HG03342 (cell line): ENCODE results near the gene OR51G1.
"Not testable (repeated sequence)": the region's sequence is repeated elsewhere in the genome, so short reads cannot be mapped to it uniquely, and the experiment has no call there.

Experiments
- ATAC-seq: cut with Tn5 transposase; IDR thresholded peaks from one replicate; pipeline ENCODE4 v1.9.1; 2021; ENCODE audit warnings: mild to moderate bottlenecking, moderate library complexity; ENCODE audit not compliant: unreplicated experiment

The OR51G1 gene

DNA sequence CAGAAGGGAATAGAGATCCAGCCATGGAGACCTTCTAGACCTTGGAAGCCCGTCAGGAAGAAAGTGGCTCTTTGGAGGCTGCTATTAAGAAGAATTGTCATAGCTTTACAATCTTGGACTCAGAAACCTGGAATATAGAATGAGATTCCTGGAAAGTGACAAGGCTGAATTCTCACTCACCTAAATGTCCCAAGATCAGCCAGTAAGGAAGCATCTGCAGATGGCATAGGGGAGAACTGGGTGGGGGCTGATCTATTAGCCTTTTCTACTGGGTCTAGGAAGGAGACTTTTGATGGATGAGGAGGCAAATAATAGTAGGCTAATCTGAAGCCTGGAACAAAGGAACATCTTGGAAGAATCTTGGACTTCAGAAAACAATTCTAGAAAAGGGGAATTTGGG, at the start of gene OR51G1:
OR51G1 (minus strand) TSS at position 101 of the 400 bp plus-strand sequence; CDS start at position 101, 0 bp downstream.
- ATAC-seq, result no peak

DNA sequence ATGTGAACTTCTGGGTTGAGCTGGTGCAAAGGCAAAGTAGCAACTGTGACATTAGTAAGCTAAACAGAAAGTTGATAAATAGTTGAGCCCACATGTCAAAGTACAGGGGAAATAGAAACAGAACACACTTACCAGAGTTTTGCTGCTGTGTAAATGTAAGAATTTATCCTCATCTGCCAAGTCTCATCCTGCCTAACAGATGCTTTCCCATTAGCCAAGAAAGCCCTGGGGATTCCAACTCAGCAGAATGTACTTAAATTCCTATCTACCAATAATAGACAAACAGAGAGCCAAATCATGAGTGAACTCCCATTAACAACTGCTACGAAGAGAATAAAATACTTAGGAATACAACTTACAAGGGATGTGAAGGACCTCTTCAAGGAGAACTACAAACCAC, 38.7 kb upstream of the OR51G1 start:
- no peak for ATAC-seq

- ATAC-seq, result no peak
These were observed 36.7 kb upstream of the OR51G1 start for GRCh38 chr11:4960877-4961276.

DNA sequence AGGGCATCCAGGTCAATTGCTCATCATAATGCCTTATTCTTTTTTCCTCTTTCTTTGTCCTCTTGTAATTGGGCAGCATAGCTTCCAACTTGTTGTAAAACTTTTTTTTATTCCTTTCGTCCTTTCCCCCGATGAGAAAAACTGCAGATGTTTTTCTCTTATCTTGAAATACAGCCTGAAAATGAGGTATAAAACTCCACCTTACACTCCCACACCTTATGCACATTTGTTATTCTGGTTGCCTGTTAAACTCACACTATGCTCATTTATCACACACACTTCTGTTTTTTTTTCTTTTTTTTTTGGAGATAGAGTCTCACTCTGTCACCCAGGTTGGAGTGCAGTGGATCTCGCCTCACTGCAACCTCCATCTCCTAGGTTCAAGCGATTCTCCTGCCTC, 33.3 kb upstream of the OR51G1 start:
- no peak for ATAC-seq

GRCh38 chr11:4955613-4956012, 31.5 kb upstream of the OR51G1 start, which contains the start of gene OR51A2:
Gene OR51A2, minus strand, starts transcription at chr11:4955713. Its CDS starts 0 bp downstream, at chr11:4955713.
- ATAC-seq, result not testable (repeated sequence)

- ATAC-seq, result no peak
These were observed 23.4 kb upstream of the OR51G1 start, which contains the start of gene OR51A4 for GRCh38 chr11:4947505-4947904. Gene OR51A4, minus strand, starts transcription at chr11:4947605. Its CDS starts 505 bp downstream, at chr11:4947100.

DNA sequence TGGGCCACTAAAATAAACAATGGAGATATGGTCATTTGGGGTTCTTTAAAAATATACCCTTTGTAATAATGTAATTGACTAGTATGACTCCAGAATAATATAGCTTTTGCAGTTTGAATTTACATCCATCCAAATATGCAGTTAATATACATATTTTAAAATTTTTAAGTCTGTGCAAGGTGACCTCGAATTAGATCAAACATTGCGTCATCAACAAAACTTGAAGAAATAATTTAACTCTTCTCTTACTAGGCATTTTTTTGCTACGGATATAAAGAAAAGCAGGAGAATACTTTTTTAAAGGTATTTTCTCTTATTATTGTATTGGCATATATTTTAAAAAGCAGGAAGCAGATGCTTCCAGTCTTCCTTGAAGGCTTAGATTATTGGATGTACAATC, 12.6 kb upstream of the OR51G1 start:
- no peak for ATAC-seq

DNA sequence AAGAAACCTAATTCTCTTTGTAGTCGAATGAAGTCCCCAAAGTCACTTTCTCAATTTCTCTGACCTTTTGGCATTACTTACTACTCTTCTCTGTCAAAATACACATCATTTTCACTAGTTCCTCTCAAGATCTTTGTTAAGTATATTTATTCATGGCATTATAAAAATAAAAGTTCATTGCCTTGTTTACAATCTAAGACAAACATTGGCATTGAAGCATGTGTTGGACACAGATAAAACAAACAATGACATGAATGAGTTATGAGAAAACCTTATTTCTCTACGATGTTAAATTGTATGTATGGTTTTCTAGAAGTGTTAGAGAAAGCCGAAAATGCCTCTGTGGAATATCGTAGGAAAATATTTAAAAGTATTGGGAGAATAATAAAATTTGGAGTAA, 8.6 kb upstream of the OR51G1 start:
- no peak for ATAC-seq

DNA sequence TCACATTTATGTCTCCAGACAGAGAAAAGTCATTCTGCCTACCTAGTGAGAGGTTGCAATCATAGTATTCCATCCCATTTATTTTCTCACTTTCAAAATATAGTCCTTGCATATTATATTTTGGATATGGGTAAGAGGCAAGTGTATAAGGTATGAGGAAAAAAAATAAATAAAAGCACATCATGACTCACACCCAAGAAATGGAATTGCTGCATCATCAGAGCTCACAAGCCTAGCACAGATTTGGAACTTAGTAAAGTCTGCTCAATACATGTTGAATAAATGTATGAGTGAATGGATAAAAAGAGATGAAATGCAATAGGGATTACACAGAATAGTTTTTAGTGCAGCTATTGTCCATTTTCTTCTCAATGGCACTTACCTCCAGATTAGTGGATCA, 2.5 kb upstream of the OR51G1 start:
- ATAC-seq, result no peak

- ATAC-seq, result no peak
These were observed 1.8 kb downstream of the OR51G1 start for GRCh38 chr11:4922304-4922703.

- no peak for ATAC-seq
These were observed 2.3 kb downstream of the OR51G1 start for GRCh38 chr11:4921796-4922195.

GRCh38 chr11:4919250-4919649, 4.9 kb downstream of the OR51G1 start, which contains the start of gene OR51G2:
Gene OR51G2, minus strand, starts transcription at chr11:4919350. Its CDS starts 3,687 bp downstream, at chr11:4915663.
- no peak for ATAC-seq

DNA sequence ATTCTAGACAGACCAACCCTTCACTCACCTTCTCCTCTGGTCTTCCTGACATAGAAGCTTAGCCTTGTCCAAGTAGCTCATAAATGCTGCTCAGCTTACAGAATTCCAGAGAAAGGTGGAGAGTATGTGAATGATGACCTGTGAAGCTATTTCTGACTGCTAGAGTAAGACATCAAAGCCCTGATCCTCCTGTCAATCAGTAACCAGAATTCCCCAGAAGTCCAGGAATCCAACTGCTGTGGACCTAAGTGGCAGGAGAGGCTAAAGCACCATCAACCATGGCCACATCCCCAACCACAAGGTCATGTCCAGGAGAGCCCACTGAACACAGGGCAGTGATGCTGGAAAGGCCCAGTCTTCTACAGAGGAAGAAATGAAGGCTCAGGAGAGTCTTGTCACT, 7.6 kb downstream of the OR51G1 start:
- ATAC-seq, result no peak

DNA sequence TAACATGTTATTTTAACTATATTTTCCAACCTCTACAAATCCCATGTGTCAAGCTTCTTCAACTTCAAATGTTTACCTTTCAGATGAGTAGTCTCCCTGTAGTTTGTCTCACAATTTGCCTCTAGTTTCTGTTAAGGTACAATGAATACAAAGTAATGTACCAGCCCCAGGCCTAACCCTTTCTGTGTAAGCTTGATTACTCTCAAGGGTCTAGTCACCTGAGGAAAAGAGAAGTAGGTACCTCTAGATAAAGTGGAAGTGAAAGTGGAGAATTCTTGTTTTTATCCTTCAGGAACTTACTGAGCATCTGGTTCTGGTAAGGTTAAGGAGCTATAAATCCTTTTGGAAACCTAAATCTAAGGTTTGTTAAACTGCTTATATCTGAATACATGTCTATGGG, 20.7 kb downstream of the OR51G1 start, which contains the start of gene OR51A7:
OR51A7 (plus strand) TSS at position 300 of the 400 bp plus-strand sequence. CDS start 3,587 bp downstream, outside the sequence.
- no peak for ATAC-seq

GRCh38 chr11:4891996-4892640, 32.0 kb downstream of the OR51G1 start:
- ATAC-seq, result peak; percentile 46

DNA sequence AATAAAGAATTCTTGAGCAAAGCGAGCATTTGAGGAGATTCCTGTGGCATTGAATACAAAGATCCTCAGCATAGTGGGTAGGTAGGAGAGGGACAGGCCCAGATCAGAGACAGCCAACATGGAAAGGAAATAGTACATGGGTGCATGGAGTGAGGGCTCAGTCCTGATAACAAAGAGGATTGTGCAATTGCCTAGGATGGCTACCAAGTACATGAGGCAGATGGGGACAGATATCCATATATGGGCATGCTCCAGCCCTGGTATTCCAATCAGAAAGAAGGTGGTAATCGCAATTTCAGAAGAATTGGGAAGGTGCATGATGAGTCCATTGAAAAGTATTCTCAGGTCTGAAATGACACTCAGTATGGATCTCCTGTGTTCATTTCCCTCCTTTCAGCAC, 33.9 kb downstream of the OR51G1 start:
- no peak for ATAC-seq

- no peak for ATAC-seq
These were observed 36.5 kb downstream of the OR51G1 start for GRCh38 chr11:4887591-4887990.

- ATAC-seq, result no peak
These were observed 38.0 kb downstream of the OR51G1 start for GRCh38 chr11:4886186-4886585.

- no peak for ATAC-seq
These were observed 39.8 kb downstream of the OR51G1 start for GRCh38 chr11:4884361-4884760.

DNA sequence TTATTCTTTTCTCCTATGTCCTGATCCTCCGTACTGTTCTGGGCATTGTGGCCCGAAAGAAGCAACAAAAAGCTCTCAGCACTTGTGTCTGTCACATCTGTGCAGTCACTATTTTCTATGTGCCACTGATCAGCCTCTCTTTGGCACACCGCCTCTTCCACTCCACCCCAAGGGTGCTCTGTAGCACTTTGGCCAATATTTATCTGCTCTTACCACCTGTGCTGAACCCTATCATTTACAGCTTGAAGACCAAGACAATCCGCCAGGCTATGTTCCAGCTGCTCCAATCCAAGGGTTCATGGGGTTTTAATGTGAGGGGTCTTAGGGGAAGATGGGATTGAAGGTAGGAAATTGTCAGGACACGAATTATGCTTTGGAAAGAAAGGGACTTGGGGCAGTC, 41.6 kb downstream of the OR51G1 start:
- no peak for ATAC-seq

- ATAC-seq, result no peak
These were observed 42.2 kb downstream of the OR51G1 start, which contains the start of gene OR51T1 for GRCh38 chr11:4881860-4882500. Gene OR51T1, plus strand, starts transcription at chr11:4881900. Its CDS starts 0 bp downstream, at chr11:4881900.

DNA sequence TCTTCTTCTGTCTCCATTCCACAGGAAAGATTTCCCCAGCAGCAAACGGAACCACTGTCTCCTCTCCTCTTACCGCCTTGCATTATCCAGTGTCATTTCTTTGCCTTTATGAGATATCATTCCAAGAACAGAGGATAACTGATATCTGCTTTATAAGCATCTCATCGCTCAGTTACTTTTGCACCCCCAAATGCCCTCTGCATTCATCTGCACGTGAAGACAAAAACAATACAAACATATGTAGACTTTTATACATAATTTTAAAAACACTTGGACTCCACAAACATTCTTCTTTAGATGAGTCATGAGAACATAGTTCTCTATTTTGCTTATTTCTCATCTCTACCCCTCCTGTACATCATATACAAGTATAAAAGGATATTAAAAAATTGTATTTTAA, 43.0 kb downstream of the OR51G1 start:
- no peak for ATAC-seq
